Measurements from ENCODE around the gene HMSD.

DNA sequence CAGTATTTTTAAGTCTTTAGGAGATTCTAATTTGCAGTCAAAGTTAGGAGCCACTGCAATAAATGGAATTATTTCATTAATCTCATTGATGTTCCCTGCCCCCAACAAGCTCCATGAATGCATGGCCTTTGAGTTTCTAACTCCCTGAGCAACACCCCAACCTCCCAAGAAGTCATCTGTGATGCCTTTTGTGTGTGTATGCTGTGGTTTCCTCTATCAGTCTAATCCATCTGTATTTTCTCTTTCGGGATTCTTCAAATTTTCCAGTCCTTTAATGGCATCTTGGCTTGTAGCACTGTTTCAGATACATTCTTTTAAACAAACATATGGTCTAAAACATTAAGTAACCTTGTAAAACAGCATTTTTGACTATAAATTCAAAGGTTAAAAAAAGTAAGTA lies 24.6 kb upstream of the HMSD start:
- TF ChIP-seq CTCF (IDR thresholded peaks at IDR 0.05) (no peak), POLR2A (IDR thresholded peaks at IDR 0.05) (no peak)
